ENCODE data around the gene PVALEF. TPM values are rescaled to one million over a fixed set of nuclear protein-coding genes. Genes with fewer than 3 reads are reported as not detected.
A peak's percentile ranks its signal among the peaks of the same experiment; 100 is the strongest.
"Not testable (repeated sequence)": the region's sequence is repeated elsewhere in the genome, so short reads cannot be mapped to it uniquely, and the experiment has no call there.

PVALEF gene
- total RNA-seq, 2 donors from 2014 or later = not detected

DNA sequence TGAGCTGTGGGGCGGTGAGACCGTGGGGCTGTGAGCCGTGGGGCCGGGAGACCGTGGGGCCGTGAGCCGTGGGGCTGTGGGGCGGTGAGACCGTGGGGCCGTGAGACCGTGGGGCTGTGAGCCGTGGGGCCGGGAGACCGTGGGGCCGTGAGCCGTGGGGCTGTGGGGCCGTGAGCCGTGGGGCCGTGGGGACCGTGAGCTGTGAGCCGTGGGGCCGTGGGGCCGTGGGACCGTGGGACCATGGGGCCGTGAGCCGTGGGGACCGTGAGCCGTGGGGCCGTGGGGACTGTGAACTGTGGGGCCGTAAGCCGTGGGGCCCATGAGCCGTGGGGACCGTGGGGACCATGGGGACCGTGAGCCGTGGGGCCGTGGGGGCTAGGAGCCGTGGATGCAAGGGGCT lies 24.6 kb upstream of the PVALEF start:
- intact Hi-C loops (cut with DNase I, micrococcal nuclease) = no loop called here
- no peak for DNase-seq
- no peak for ATAC-seq

DNA sequence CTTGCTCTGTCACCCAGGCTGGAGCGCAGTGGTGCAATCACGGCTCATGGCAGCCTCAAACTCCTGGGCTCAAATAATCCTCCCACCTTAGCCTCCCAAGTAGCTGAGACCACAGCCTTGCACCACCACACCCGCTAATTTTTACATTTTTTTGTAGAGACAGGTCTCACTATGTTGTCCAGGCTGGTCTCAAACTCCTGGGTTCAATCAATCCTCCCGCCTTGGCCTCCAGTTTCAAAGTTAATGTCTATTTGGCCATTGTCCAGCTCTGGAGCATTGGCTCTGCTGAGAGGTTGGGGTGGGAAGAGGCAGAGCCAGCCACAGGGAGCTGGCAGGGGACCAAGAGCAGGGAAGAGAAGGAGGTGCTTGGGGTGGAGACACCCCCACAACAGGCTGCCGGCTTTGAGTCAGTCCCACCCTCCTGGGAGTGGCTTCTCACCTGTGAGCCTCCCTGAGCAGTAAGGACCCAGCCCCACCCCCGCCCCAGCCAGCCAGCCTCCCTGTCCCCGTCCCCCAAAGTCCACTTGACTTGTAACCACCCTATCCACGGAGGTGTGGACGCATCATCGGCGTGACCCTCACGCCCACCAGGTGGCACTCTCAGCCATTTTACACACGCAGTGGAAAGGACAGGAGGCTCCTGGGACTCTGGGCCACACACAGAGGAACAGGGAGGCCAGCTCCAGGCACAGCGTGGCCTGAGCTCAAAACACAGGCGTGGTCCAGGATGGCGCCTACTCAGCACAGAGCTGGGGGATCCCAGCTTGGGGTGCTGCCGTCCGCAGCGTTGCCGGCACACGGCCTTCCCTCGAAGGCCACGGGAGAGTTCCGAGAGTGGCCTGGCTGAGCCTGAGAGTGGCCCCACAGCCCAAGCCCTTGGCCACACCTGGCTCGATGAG lies 22.8 kb upstream of the PVALEF start:
- ATAC-seq = peak; percentile 91
- intact Hi-C loops (cut with DNase I, micrococcal nuclease) = no loop called here
- DNase-seq = peak; percentile 79 to 86

DNA sequence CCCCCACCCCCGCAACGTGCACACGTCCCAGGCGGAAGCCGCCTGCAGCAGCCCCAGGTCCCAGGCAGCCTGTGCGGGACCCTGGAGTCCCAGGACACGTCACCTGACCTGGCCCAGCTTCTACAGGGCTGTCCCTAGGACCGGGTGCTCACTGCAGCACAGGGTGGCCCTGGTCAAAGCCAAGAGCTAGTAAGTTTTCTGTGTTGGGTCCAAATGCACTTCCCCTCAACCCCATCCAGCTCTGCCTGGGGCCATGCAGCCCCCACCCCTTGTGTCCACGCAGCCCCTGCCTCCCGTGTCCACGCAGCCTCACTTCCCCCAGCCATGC lies 22.1 kb upstream of the PVALEF start:
- no peak for DNase-seq
- intact Hi-C loops (cut with DNase I, micrococcal nuclease) = no loop called here
- peak; percentile 8 for ATAC-seq

DNA sequence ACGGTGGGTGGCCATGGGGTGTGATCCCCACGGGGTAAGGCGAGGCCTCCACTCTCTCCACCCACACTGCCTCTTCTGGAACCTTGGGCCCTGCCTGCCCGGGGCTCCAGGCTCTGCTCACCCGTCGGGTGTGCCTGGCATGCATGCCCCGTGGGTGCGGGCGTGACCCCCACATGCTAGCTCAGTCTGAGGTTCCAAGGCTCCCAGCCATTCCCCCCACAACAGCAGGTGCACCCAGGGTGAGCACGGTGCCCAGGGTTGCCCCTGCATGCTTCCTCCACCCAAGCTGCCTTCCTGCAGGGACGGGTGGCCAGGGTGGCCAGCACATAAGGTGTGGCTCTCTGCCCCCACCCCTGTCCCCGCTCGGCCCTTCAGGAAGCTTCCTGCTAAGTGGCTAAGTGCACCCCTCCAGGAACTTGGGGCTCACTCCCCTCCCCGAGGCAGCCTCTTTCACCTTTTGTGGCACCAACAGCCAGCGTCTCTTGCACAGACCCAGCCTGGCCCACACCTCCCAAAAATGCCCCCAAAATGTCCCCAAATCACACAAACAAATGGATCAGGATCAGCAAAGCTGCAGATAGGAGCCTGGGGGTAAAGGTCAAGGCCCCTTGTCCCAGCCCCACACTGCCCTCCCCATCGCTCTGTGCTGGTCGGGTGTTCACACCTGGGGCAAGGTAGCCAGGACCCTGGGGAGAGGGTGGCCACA lies 21.4 kb upstream of the PVALEF start:
- DNase-seq (no peak), ATAC-seq (no peak)
- intact Hi-C loops (cut with DNase I, micrococcal nuclease) = no loop called here

DNA sequence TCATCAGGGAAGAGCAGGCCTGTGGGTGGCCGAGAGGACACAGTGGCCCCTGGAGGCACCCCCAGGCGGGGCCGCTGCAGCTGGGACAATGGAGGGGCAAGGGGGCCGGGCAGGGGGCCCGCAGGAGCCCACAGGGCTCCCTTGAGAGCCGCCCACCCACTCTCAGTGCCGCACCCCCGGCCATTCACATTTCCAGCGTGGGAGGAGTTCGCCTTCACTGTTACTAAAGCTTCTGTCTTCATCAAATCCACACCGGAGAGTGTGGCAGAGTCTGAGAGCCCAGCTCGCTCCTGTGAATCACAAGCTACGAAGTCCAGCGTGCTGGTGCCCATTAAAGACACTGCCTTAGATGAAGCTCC lies 20.9 kb upstream of the PVALEF start:
- ATAC-seq (no peak), DNase-seq (no peak)
- intact Hi-C loops (cut with DNase I, micrococcal nuclease) = no loop called here

DNA sequence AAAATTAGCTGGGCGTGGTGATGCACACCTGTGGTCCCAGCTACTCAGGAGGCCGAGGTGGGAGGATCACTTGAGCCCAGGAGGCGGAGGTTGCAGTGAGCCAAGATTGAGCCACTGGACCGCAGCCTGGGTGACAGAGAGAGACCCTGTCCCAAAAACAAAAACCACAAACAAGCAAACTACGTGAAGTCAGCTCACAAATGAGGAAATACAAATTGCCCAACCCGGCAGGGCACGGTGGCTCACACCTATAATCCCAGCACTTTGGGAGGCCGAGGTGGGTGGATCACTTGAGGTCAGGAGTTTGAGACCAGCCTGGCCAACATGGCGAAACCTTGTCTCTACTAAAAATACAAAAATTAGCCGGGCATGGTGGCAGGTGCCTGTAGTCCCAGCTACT lies 19.1 kb upstream of the PVALEF start:
- intact Hi-C loops (cut with DNase I, micrococcal nuclease); DNase-seq; ATAC-seq: not testable (repeated sequence)

DNA sequence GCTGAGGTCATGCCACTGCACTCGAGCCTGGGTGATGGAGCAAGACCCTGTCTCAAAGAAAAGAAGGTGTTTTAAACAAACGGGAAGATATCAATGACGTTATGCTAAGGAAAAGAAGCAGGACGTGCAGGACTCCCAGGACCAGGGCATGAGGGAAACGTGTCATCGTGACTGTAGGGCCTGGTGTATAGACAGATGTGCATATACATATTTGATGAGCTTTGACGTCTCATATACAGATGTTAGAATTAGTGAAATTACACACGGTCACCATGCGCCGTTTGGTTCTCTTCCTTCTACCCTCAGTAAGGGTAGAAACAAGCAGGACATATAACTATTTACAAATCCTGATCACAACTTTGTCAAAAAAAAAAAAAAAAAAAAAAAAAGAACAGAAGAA lies 17.6 kb upstream of the PVALEF start:
- DNase-seq (no peak), ATAC-seq (no peak)
- intact Hi-C loops (cut with DNase I, micrococcal nuclease) = no loop called here

DNA sequence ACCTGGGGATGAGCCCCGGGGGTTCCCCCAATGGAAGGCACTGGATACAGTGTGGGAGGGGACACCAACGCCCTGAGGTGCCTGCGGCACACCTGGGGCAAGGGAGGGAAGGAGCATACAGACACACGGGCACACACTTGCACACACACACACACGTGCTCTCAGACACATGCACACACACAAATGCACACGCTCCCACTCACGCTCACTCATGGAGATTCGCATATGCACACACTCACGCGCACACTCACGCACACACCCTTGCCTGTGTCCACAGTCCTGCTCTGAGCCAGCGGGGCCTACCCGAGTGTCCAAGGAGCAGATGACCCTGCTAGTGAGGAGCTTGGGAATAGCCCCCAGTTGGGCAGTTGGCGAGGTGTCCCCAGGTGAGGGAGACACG lies 16.7 kb upstream of the PVALEF start:
- intact Hi-C loops (cut with DNase I, micrococcal nuclease) = no loop called here
- no peak for DNase-seq
- ATAC-seq = no peak

DNA sequence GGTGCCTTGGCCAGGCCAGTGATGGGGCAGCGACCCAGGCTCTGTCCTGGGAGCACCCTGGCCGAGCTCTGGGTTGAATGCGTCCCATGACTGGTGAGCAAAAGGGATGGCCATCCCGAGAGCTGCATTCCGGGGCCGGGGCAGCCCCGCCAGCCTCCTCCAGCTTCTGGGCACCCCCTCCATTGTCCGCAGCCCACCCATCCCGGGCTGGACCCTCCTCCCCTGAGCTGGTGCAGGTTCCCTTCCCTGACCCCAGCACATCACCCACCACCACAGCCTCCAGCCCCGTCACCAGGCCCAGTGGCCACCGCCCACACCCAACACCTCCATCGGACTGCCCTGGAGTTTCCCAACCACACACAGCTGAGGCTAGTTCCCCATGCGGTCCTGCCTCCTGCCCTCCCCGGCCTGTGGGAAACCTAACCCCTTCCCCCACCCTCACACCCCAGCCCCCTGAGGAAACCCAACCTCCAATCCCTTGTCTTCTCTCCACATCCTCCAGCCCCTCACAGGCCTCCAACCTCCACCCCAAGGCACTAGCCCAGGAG lies 16.2 kb upstream of the PVALEF start:
- intact Hi-C loops (cut with DNase I, micrococcal nuclease) = no loop called here
- DNase-seq (no peak), ATAC-seq (no peak)

DNA sequence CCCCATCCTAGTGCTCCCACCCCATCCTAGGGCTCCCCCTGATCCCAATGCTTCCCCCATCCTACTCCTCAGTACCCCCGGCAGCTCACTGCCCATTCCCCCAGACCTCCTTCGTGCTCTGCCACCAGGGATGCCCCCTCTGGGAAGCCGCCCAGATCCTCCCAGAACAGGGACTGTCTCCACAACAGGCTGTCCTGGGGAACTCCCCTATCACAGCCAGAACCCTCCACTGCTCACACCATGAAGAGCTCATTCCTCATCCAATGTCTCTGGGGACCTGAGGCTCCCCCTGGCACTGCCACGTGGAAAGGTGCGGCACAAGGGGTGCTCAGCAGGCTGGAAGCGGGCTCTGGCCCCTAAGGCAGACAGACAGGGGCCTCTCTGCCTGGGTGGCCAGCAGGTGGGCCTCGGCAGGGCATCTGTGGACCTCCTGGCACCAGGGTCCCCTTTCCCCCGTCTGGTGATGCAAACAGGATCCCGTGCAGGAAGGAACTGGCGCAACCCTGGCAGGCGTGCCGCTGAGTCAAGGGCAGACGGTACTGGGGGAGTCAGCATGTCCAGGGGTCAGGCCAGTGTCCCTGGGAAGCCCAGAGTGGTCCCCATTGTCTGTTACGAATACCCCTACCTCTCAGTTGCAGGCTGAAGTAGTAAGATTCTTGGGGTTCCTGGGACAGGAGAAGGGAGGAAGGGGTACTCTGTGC lies 14.8 kb upstream of the PVALEF start:
- ATAC-seq = no peak
- no peak for DNase-seq
- intact Hi-C loops (cut with DNase I, micrococcal nuclease) = no loop called here

DNA sequence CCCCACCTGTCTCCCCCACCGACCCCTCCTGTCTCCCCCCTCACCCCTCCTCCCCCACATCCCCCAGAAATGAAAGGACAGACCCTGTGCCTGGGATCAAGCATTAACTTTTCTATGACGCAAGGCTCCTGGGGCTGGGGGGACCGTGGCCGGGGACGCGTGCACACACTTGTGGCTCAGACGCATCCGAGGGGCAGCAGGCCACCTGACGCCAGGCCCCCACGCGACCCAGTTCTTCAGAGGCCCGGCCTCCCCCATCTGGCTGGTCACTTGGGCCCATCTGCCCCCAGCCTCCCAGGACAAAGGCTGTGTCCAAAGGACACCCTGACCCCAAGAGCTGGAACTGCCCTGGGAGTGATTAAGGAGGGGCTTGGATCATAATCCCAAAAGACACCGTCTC lies 14.0 kb upstream of the PVALEF start:
- DNase-seq (no peak), ATAC-seq (no peak)
- intact Hi-C loops (cut with DNase I, micrococcal nuclease) = no loop called here

DNA sequence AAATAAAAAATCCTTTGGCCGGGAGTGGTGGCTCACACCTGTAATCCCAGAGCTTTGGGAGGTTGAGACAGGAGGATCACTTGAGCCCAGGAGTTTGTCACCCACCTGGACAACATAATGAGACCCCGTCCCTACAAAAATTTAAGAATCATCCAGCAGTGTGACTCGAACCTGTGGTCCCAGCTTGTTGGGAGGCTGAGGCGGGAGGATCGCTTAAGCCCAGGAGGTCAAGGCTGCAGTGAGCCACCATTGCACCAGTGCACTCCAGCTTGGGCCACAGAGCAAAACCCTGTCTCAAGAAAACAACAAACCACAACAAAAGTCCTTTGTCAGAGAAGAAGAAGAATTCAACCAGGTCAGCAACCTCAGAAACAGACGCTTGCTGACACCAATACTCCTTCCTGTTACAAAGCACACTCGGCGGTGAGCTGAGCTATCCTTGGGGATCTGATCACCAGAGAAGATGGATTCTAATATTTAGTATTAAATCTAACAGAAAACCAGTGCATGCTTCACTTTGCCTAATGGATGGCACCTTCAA lies 12.9 kb upstream of the PVALEF start:
- DNase-seq = no peak
- ATAC-seq = no peak
- intact Hi-C loops (cut with DNase I, micrococcal nuclease) = no loop called here

DNA sequence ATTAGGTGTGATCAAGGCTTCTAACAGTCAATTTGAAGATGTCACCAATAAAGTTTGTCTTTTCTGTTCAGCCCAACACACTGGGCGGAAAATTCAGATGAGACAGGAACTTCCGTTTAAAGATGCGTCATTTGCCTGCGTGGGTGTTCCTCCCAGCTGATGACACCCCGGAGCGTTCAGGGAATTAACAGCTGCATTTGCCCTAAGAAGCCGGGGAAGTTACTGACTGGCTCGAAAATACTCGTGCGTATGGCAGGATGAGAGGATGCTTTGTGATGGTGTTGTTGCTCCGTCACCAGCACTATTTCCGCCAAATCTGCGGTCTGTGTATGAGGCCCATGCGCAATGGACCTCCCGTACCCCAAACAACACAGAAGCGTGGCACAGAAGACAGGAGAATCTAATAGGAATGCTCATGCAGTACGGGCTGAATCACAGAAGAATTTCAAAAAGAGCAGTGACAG lies 11.9 kb upstream of the PVALEF start:
- intact Hi-C loops (cut with DNase I, micrococcal nuclease) = no loop called here
- ATAC-seq = no peak
- DNase-seq = no peak

DNA sequence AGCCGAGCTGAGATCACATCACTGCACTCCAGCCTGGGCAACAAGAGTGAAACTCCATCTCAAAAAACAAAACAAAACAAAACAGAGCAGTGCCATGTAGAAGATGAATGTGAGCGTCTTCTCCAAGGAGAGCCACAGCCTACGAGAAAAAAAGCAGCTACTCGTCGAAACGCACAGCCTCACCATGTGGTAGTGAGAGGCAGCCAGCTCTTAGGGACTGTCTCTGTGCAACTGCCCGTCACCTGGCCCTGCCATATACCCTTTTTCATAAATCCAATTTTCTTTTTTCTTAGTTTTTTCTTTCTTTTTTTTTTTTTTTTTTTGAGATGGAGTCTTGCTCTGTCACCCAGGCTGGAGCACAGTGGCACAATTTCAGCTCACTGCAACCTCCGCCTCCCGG lies 11.3 kb upstream of the PVALEF start:
- intact Hi-C loops (cut with DNase I, micrococcal nuclease); DNase-seq; ATAC-seq: not testable (repeated sequence)

DNA sequence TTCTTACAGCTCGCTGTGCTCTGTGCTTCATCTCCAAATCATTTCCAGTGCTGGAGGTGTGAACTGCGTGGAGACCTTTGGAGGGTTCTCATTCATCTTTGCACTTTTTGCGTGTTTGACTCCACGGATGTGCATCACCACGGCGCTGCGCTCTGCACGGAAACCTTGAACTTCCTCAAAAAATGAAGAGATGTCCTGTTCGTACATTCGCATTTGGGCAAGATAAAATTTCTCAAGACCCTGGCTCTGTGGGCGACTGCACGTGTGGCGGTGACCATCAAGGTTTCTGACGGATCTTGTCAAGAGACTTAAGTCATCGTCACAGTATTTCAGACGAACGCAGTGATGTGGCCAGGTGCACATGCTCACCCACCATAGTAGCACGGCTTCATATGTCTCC lies 10.3 kb upstream of the PVALEF start:
- intact Hi-C loops (cut with DNase I, micrococcal nuclease) = no loop called here
- no peak for ATAC-seq
- no peak for DNase-seq

DNA sequence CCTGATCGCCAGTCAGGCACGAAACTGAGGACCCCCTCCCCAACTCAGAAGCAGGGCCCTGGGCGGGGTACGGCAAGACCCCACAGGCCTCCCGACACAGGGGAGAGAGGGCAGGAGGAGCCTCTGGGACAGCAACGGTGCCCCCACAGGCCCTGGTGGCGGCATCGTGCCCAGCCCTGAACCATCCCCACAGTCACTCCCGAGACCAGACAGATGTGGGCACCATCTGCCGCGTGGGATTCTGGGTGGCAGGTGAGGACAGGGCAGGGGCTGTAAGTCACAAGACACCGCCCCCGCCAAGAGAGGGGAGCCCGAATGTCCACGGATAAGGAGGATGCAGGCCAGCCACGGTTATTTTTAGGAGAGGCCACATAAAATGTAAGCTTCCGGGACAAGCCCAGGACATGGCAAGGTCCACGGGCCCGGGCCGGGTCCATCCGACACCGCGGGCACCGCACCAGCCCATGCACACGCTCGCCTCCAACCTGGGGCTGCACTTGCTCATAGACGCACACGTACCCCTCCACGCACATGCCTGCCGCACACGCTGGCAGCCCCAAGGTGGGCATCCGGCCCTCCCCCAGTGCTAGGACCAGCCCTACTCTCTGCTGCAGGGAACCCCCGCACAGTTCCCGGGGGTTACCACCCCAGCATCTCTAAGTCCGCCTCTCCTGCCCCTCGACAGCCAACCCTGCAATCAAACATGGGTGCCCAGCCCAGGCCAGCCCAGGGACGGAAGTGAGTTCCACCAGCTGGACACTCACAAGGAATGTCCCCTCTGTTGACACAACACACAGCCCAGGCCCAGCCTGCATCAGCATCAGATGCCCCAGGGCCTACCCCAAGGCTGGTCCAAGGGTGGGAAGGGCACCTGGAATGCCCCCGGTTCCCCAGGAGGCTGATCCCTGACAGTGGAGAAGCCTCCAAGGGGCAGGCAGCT lies 8.2 kb upstream of the PVALEF start:
- no peak for DNase-seq
- no peak for ATAC-seq
- intact Hi-C loops (cut with DNase I, micrococcal nuclease) = no loop called here

DNA sequence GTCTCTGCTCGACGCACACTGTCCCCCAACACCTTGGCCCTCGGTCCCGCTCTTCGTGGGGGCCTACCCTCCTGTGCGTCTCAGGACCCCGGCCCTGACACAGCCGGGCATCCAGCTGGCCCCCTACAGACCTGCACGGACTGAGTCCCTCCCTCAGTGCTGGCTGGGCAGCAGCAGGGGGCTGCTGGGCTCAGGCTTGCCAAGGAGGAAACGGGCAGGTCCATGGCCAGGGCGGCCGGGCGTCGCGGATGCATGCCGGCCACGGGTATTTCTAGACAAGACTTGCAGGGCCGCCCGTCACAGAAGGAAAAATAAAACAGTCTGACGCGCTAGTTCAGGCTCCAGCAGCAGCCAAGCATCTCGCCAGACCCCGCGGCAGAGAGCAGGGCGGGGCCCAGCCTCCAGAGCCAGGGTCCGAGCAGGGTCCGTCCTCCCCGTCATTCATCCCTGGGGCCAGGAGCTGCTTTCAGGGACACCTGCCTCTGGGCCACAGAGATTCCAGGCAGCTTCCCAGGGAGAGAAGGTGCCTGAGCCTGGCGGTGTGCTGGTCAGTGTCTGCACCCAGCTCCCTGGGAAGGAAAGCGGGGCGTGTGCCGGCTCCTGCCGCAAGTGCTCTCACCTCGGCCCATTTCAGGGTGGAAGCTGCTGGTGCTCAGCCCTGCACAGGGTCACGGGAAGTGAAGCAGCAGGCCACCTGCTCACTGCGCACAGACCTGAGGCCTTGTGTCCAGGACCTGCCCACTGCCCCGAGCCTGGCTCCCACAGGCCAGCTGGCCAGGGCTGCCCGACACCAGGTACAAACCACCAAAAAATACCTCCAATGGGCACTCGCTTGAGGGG lies 7.2 kb upstream of the PVALEF start:
- DNase-seq (no peak), ATAC-seq (no peak)
- intact Hi-C loops (cut with DNase I, micrococcal nuclease) = no loop called here
